Fibroblast of lung (primary cell): Measurements from ENCODE around the gene PLSCR1. TPM values are rescaled to one million over a fixed set of nuclear protein-coding genes. Genes with fewer than 3 reads are reported as not detected.

Experiments used
- DNase-seq, 2 donors: peaks; one replicate each; pipeline versions ENCODE4 v3.0.0 to v3.0.0-alpha.2; 2010; ENCODE audit warnings: low read depth in 2 of 2
- H2AFZ ChIP-seq: 2 replicates; pipeline ENCODE4 v1.5.1; 2012; ENCODE audit warnings: low read length, control low read depth, inconsistent platforms
- H3K27ac ChIP-seq: 2 replicates; pipeline ENCODE4 v1.5.1; 2011; ENCODE audit warnings: low read length, control low read depth; ENCODE audit not compliant: insufficient read depth
- H3K27me3 ChIP-seq: 2 replicates; pipeline ENCODE4 v1.5.1; 2011; ENCODE audit warnings: mild to moderate bottlenecking, low read length; ENCODE audit not compliant: control insufficient read depth, insufficient read depth
- H3K36me3 ChIP-seq: 2 replicates; pipeline ENCODE4 v1.5.1; 2011; ENCODE audit warnings: low read length; ENCODE audit not compliant: control insufficient read depth, insufficient read depth
- H3K4me1 ChIP-seq: 2 replicates; pipeline ENCODE4 v1.5.1; 2011; ENCODE audit warnings: low read length; ENCODE audit not compliant: control insufficient read depth, insufficient read depth; ENCODE audit errors: extremely low read depth
- H3K4me2 ChIP-seq: 2 replicates; pipeline ENCODE4 v1.5.1; 2011; ENCODE audit warnings: low read length, control low read depth; ENCODE audit not compliant: insufficient read depth; ENCODE audit errors: extremely low read depth
- H3K4me3 ChIP-seq, 4 experiments: fragments of 200-600 bp in 1 of 4; sonication (generic) in 1 of 4; replicated peaks in 1 of 4; 2 replicates each; pipeline ENCODE4 v1.5.1; 2011 to 2016; ENCODE audit warnings: low read length in 4 of 4, low read depth in 3 of 4, mild to moderate bottlenecking in 3 of 4, control low read depth in 2 of 4, inconsistent platforms in 1 of 4, mixed read lengths in 1 of 4; ENCODE audit not compliant: insufficient read depth in 1 of 4; ENCODE audit errors: control extremely low read depth in 1 of 4
- H3K79me2 ChIP-seq: 2 replicates; pipeline ENCODE4 v1.5.1; 2012; ENCODE audit warnings: mild to moderate bottlenecking, low read length, inconsistent platforms; ENCODE audit not compliant: control insufficient read depth, insufficient read depth
- H3K9ac ChIP-seq: 2 replicates; pipeline ENCODE4 v1.5.1; 2011; ENCODE audit warnings: mild to moderate bottlenecking, low read length, control low read depth; ENCODE audit not compliant: insufficient read depth
- H3K9me3 ChIP-seq: 2 replicates; pipeline ENCODE4 v1.5.1; 2012; ENCODE audit warnings: low read depth, low read length; ENCODE audit not compliant: control insufficient read depth, insufficient read depth
- H4K20me1 ChIP-seq: 2 replicates; pipeline ENCODE4 v1.5.1; 2011; ENCODE audit warnings: low read length; ENCODE audit not compliant: control insufficient read depth, insufficient read depth; ENCODE audit errors: extremely low read depth
- EZH2 ChIP-seq: IDR thresholded peaks from 2 replicates; pipeline ENCODE4 v1.5.1; 2012; ENCODE audit warnings: low read length, control low read depth, mild to moderate bottlenecking; ENCODE audit errors: missing control alignments
- polyA plus RNA-seq, 2 donors: library from polyadenylated mRNA; depleted of rRNA in 1 of 2; stranded (reverse) in 1 of 2; unstranded in 1 of 2; fragments of >200 nt; gene quantifications; 2 replicates each; pipeline ENCODE4 v1.2.1, GENCODE V29; 2011 to 2012; ENCODE audit warnings: missing spikeins in 1 of 2
- total RNA-seq: library from RNA; depleted of rRNA; stranded (reverse); fragments of >200 nt; gene quantifications from 2 replicates; pipeline ENCODE4 v1.2.1, GENCODE V29; 2014
- TF ChIP-seq, protein P1 (sequence below), 2 donors: IDR thresholded peaks in 1 of 2; conservative IDR thresholded peaks in 1 of 2; 1 replicate in 1 of 2; 2 replicates in 1 of 2; pipeline ENCODE4 v1.5.1; 2011 to 2012; ENCODE audit warnings: low read length in 2 of 2, control low read depth in 1 of 2, inconsistent platforms in 1 of 2, low read depth in 1 of 2, mild to moderate bottlenecking in 1 of 2

The PLSCR1 gene
- total and polyA plus RNA-seq, 2 donors (not counting 1 experiment from before 2014, with no cell fraction given), result 36.8 to 73.3 TPM

- Histone ChIP-seq H3K79me2 (no peaks in the 10 kb centered on the region), H3K27me3 (no peaks in the 10 kb centered on the region), H3K9me3 (no peaks in the 10 kb centered on the region), H3K9ac (no peak overlapping the region), H2AFZ (no peak overlapping the region), H3K4me1 (no peaks in the 10 kb centered on the region), H3K4me2 (peak overlapping the region; percentile 17), H3K36me3 (peaks cover 2% of the 10 kb centered on the region), H4K20me1 (no peaks in the 10 kb centered on the region), H3K27ac (no peak overlapping the region), H3K4me3 (no peak overlapping the region)
- TF ChIP-seq, protein P1, sequence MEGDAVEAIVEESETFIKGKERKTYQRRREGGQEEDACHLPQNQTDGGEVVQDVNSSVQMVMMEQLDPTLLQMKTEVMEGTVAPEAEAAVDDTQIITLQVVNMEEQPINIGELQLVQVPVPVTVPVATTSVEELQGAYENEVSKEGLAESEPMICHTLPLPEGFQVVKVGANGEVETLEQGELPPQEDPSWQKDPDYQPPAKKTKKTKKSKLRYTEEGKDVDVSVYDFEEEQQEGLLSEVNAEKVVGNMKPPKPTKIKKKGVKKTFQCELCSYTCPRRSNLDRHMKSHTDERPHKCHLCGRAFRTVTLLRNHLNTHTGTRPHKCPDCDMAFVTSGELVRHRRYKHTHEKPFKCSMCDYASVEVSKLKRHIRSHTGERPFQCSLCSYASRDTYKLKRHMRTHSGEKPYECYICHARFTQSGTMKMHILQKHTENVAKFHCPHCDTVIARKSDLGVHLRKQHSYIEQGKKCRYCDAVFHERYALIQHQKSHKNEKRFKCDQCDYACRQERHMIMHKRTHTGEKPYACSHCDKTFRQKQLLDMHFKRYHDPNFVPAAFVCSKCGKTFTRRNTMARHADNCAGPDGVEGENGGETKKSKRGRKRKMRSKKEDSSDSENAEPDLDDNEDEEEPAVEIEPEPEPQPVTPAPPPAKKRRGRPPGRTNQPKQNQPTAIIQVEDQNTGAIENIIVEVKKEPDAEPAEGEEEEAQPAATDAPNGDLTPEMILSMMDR (conservative IDR thresholded peaks at IDR 0.05 in 1 of 2, IDR thresholded peaks at IDR 0.05 in 1 of 2; ENCODE audit: low read depth in 1 of 2, low read length in 2 of 2), result no peak
- no peak for TF ChIP-seq EZH2
- DNase-seq, result peak in 1 of 2 donors; percentile 43
These were observed 30.9 kb downstream of the PLSCR1 start for GRCh38 chr3:146513386-146514051.

DNA sequence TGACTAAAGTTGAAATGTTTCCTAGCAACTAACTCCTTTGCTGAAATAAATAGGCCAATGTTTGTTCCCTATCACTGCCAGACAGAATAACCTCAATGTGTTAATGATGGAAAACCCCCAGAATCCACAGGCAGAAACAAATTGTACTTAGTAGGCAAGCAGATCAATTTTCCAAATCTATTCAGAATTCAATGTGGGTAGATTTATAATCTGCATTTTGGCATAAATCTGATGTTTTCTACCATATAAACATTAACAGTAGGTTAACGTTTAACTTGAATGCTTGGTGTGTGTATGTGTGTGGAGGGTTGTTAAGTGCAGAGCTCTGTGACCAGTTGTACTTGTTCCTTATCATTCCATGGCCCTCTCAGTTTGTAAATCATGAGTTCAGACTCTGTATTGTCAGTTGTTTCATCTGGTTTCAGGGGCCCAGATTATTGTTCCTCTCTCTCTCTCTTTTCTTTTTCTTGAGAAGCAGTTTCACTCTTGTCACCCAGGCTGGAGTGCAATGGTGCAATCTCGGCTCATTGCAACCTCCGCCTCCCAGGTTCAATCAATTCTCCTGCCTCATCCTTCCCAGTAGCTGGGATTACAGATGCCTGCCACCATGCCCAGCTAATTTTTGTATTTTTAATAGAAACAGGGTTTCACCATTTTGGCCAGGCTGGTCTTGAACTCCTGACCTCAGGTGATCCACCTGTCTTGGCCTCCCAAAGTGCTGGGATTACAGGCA is 32.8 kb downstream of the PLSCR1 start:
- H3K36me3 ChIP-seq, result no peaks in the 10 kb centered on the region
- no peak overlapping the region for H3K4me2 ChIP-seq
- H3K79me2 ChIP-seq, result no peaks in the 10 kb centered on the region
- H3K27me3 ChIP-seq, result no peaks in the 10 kb centered on the region
- no peaks in the 10 kb centered on the region for H4K20me1 ChIP-seq
- peaks cover 3% of the 10 kb centered on the region for H3K4me1 ChIP-seq
- H3K9me3 ChIP-seq, result no peaks in the 10 kb centered on the region
- no peak for TF ChIP-seq EZH2
- TF ChIP-seq, protein P1 (conservative IDR thresholded peaks at IDR 0.05 in 1 of 2, IDR thresholded peaks at IDR 0.05 in 1 of 2; ENCODE audit: low read depth in 1 of 2, low read length in 2 of 2), result no peak
- H3K27ac ChIP-seq, result no peak overlapping the region
- H3K4me3 ChIP-seq, result no peak overlapping the region
- H2AFZ ChIP-seq, result no peak overlapping the region
- no peak for DNase-seq
- no peak overlapping the region for H3K9ac ChIP-seq

DNA sequence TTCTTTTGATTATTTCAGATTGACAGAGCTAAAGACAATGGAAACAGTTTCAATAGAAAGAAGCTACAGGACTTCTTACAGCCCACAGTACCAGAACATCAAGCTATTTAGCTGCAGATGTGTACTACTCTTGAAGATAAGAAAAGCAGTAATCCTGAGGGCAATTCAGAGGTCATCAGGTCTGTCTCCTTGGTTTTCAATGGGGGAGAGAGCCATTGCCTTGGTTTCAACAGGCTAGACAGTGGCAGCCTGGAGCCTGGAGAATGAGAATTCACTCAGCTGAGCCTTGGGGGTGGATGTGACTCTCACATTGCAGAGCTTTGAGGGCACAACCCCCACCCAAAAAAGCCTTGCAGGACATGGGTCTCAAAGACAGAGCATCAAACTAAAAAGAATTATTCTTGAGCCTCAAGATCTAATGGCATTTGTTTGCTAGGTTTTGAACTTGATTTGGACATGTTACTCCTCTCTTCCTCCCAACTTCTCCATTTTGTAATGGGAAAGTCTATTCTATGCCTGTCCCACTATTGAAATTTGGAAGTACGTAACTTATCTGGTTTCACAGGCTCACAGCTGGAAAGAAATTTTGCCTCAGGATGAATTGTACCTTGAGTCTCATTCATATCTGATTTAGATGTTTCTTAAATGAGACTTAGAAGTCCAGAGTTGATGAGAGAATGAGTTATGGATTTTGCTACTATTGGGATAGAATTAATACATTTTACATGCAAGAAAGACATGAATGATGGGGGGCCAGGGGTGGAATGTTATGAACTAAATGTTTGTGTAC is 36.9 kb downstream of the PLSCR1 start:
- TF ChIP-seq, protein P1 (conservative IDR thresholded peaks at IDR 0.05 in 1 of 2, IDR thresholded peaks at IDR 0.05 in 1 of 2; ENCODE audit: low read depth in 1 of 2, low read length in 2 of 2), result no peak
- no peak for TF ChIP-seq EZH2
- H2AFZ ChIP-seq, result no peak overlapping the region
- no peaks in the 10 kb centered on the region for H3K79me2 ChIP-seq
- no peaks in the 10 kb centered on the region for H3K27me3 ChIP-seq
- no peak overlapping the region for H3K27ac ChIP-seq
- H3K9ac ChIP-seq, result no peak overlapping the region
- H3K4me1 ChIP-seq, result peaks cover 12% of the 10 kb centered on the region
- no peak overlapping the region for H3K4me2 ChIP-seq
- no peaks in the 10 kb centered on the region for H3K9me3 ChIP-seq
- no peak for DNase-seq
- H3K36me3 ChIP-seq, result no peaks in the 10 kb centered on the region
- H4K20me1 ChIP-seq, result no peaks in the 10 kb centered on the region
- no peak overlapping the region for H3K4me3 ChIP-seq
